Measurements from ENCODE around the gene PCYT2.

- TF ChIP-seq CTCF (IDR thresholded peaks at IDR 0.05; ENCODE audit: low read length) (no peak), EZH2 (IDR thresholded peaks at IDR 0.05; ENCODE audit: borderline replicate concordance, low read length) (no peak)
These were observed 45.3 kb downstream of the PCYT2 start for GRCh38 chr17:81865733-81866439.

Data from OCI-LY1 (cell line).